HEK293 (cell line): ENCODE measurements around the gene TRAF3.
A peak's percentile ranks its signal among the peaks of the same experiment; 100 is the strongest.

Source experiments
- CTCF ChIA-PET: fragments of 350-600 bp; formaldehyde crosslinking; extraction: SDS; loops from one replicate; lab custom pipeline; 2021; ENCODE audit warnings: antibody characterized with exemption; lab: Yijun Ruan, JAX
- POLR2A ChIA-PET: fragments of 300-600 bp; formaldehyde crosslinking; extraction: SDS; loops from one replicate; lab custom pipeline; 2020; ENCODE audit warnings: antibody characterized with exemption, inconsistent platforms; lab: Yijun Ruan, JAX
- H3K27ac ChIP-seq: fragments of 200-500 bp; sonication (Bioruptor generic); 2 replicates; pipeline ENCODE4 v1.5.1; 2014; ENCODE audit warnings: low read depth, low read length, control low read depth, inconsistent platforms; ENCODE audit errors: extremely low read depth
- H3K36me3 ChIP-seq, 2 experiments: fragments of 200-500 bp in 1 of 2; sonication (Bioruptor generic) in 1 of 2; 1 replicate in 1 of 2; 2 replicates in 1 of 2; pipeline ENCODE4 v1.5.1; 2014 to 2017; ENCODE audit warnings: inconsistent platforms in 2 of 2, low read length in 2 of 2; ENCODE audit not compliant: control insufficient read depth in 2 of 2, insufficient read depth in 1 of 2
- H3K4me1 ChIP-seq: fragments of 200-500 bp; sonication (Bioruptor generic); 2 replicates; pipeline ENCODE4 v1.5.1; 2014; ENCODE audit warnings: mild to moderate bottlenecking, low read length, inconsistent platforms; ENCODE audit not compliant: control insufficient read depth, insufficient read depth
- H3K4me3 ChIP-seq: 2 replicates; pipeline ENCODE4 v1.5.1; 2011; ENCODE audit warnings: low read depth, mild to moderate bottlenecking, control low read depth, low read length, moderate library complexity
- H3K9me3 ChIP-seq: fragments of 200-500 bp; sonication (Bioruptor generic); 2 replicates; pipeline ENCODE4 v1.5.1; 2014; ENCODE audit warnings: low read depth, low read length, inconsistent platforms; ENCODE audit not compliant: control insufficient read depth, insufficient read depth
- GLIS1 ChIP-seq: fragments of 450-650 bp; formaldehyde crosslinking; IDR thresholded peaks from 2 replicates; pipeline ENCODE4 v1.5.1; 2016; ENCODE audit warnings: missing biosample characterization, missing genetic modification characterization
- MEIS1 ChIP-seq: sonication (generic); formaldehyde crosslinking; IDR thresholded peaks from 2 replicates; pipeline ENCODE4 v1.8.1; 2022; ENCODE audit warnings: missing genetic modification reagents, mild to moderate bottlenecking, borderline replicate concordance
- YY1 ChIP-seq: fragments of 450-650 bp; formaldehyde crosslinking; IDR thresholded peaks from 2 replicates; pipeline ENCODE4 v1.5.1; 2018; ENCODE audit warnings: missing biosample characterization, missing genetic modification characterization
- YY2 ChIP-seq: fragments of 450-650 bp; formaldehyde crosslinking; IDR thresholded peaks from 2 replicates; pipeline ENCODE4 v1.5.1; 2016; ENCODE audit warnings: missing biosample characterization, missing genetic modification characterization
- ZBTB20 ChIP-seq: fragments of 450-650 bp; formaldehyde crosslinking; IDR thresholded peaks from 2 replicates; pipeline ENCODE4 v1.5.1; 2016; ENCODE audit warnings: missing biosample characterization, missing genetic modification characterization
- ZIC2 ChIP-seq: fragments of 450-650 bp; formaldehyde crosslinking; IDR thresholded peaks from 2 replicates; pipeline ENCODE4 v1.5.1; 2016; ENCODE audit warnings: missing biosample characterization, missing genetic modification characterization
- ZNF18 ChIP-seq: fragments of 450-650 bp; formaldehyde crosslinking; IDR thresholded peaks from 2 replicates; pipeline ENCODE4 v1.5.1; 2016; ENCODE audit warnings: missing biosample characterization, missing genetic modification characterization
- ZNF354C ChIP-seq: fragments of 450-650 bp; formaldehyde crosslinking; IDR thresholded peaks from 2 replicates; pipeline ENCODE4 v1.5.1; 2016; ENCODE audit warnings: missing biosample characterization, missing genetic modification characterization, low read depth, borderline replicate concordance
- ZNF37A ChIP-seq: fragments of 450-650 bp; IDR thresholded peaks from 2 replicates; pipeline ENCODE4 v1.5.1; 2018; ENCODE audit warnings: missing biosample characterization, missing genetic modification characterization
- ZNF433 ChIP-seq: fragments of 450-650 bp; formaldehyde crosslinking; IDR thresholded peaks from 2 replicates; pipeline ENCODE4 v1.5.1; 2016; ENCODE audit warnings: missing biosample characterization, missing genetic modification characterization, low read depth
- ZNF48 ChIP-seq: fragments of 450-650 bp; formaldehyde crosslinking; IDR thresholded peaks from 2 replicates; pipeline ENCODE4 v1.5.1; 2016; ENCODE audit warnings: missing biosample characterization, missing genetic modification characterization
- ZNF544 ChIP-seq: fragments of 450-650 bp; formaldehyde crosslinking; IDR thresholded peaks from 2 replicates; pipeline ENCODE4 v1.5.0; 2017; ENCODE audit warnings: missing biosample characterization, missing genetic modification characterization
- ZNF555 ChIP-seq: fragments of 450-650 bp; formaldehyde crosslinking; conservative IDR thresholded peaks from 2 replicates; pipeline ENCODE4 v1.5.1; 2017; ENCODE audit warnings: missing biosample characterization, mild to moderate bottlenecking, missing genetic modification characterization, inconsistent platforms
- ZNF560 ChIP-seq: fragments of 450-650 bp; formaldehyde crosslinking; IDR thresholded peaks from 2 replicates; pipeline ENCODE4 v1.5.1; 2017; ENCODE audit warnings: missing biosample characterization, missing genetic modification characterization, borderline replicate concordance
- ZNF561 ChIP-seq: fragments of 450-650 bp; IDR thresholded peaks from 2 replicates; pipeline ENCODE4 v1.5.1; 2018; ENCODE audit warnings: missing biosample characterization, missing genetic modification characterization, borderline replicate concordance
- TF ChIP-seq, protein P1 (sequence below): fragments of 450-650 bp; formaldehyde crosslinking; optimal IDR thresholded peaks from 2 replicates; pipeline ENCODE3; 2016; ENCODE audit warnings: missing biosample characterization, mild to moderate bottlenecking, missing genetic modification characterization
- TF ChIP-seq, protein P2 (sequence below): fragments of 450-650 bp; formaldehyde crosslinking; IDR thresholded peaks from 2 replicates; pipeline ENCODE4 v1.5.1; 2016; ENCODE audit warnings: missing biosample characterization, missing genetic modification characterization
- TF ChIP-seq, protein P3 (sequence below): fragments of 450-650 bp; IDR thresholded peaks from 2 replicates; pipeline ENCODE4 v1.5.1; 2018; ENCODE audit warnings: missing biosample characterization, missing genetic modification characterization
- TF ChIP-seq, protein P4 (sequence below): fragments of 450-650 bp; formaldehyde crosslinking; IDR thresholded peaks from 2 replicates; pipeline ENCODE4 v1.5.1; 2016; ENCODE audit warnings: missing biosample characterization, missing genetic modification characterization, borderline replicate concordance

The TRAF3 gene

DNA sequence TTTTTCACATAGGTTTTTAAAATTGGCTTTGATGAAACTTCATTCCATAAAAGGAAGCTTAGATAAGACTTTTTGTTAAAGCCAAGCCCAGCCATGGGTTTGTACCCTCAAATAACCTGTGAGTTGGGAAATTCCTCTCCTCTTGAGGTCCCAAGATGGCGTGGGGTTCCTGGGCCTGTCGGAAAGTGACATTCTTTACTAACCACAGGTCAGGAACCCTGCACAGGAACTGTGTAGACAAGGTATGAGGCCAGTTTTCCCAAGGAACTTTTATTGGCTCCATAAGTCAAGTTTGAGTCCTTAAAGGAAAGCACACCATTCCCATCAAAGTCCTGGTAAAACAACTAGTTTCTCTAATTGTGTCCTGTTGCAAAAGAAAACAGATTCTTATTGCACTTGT lies 80.2 kb downstream of the TRAF3 start (continued):
- TF ChIP-seq, protein P1, sequence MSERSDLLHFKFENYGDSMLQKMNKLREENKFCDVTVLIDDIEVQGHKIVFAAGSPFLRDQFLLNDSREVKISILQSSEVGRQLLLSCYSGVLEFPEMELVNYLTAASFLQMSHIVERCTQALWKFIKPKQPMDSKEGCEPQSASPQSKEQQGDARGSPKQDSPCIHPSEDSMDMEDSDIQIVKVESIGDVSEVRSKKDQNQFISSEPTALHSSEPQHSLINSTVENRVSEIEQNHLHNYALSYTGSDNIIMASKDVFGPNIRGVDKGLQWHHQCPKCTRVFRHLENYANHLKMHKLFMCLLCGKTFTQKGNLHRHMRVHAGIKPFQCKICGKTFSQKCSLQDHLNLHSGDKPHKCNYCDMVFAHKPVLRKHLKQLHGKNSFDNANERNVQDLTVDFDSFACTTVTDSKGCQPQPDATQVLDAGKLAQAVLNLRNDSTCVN: no peak
- TF ChIP-seq ZNF544 (tag by site-specific recombination): no peak
- TF ChIP-seq, protein P2, sequence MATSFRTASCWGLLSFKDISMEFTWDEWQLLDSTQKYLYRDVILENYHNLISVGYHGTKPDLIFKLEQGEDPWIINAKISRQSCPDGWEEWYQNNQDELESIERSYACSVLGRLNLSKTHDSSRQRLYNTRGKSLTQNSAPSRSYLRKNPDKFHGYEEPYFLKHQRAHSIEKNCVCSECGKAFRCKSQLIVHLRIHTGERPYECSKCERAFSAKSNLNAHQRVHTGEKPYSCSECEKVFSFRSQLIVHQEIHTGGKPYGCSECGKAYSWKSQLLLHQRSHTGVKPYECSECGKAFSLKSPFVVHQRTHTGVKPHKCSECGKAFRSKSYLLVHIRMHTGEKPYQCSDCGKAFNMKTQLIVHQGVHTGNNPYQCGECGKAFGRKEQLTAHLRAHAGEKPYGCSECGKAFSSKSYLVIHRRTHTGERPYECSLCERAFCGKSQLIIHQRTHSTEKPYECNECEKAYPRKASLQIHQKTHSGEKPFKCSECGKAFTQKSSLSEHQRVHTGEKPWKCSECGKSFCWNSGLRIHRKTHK (tag by site-specific recombination): no peak
- no peak for TF ChIP-seq ZIC2 (tag by site-specific recombination)

- H3K4me3 ChIP-seq: no peak overlapping the region
- ChIA-PET CTCF (no interaction called here), POLR2A (no interaction called here)
- TF ChIP-seq, protein P3, sequence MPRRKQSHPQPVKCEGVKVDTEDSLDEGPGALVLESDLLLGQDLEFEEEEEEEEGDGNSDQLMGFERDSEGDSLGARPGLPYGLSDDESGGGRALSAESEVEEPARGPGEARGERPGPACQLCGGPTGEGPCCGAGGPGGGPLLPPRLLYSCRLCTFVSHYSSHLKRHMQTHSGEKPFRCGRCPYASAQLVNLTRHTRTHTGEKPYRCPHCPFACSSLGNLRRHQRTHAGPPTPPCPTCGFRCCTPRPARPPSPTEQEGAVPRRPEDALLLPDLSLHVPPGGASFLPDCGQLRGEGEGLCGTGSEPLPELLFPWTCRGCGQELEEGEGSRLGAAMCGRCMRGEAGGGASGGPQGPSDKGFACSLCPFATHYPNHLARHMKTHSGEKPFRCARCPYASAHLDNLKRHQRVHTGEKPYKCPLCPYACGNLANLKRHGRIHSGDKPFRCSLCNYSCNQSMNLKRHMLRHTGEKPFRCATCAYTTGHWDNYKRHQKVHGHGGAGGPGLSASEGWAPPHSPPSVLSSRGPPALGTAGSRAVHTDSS (tag by site-specific recombination): no peak
- TF ChIP-seq ZNF560 (tag by site-specific recombination) (no peak), ZNF18 (no peak), ZNF48 (tag by site-specific recombination) (no peak), YY2 (tag by site-specific recombination) (no peak), MEIS1 (CRISPR knock-in tag) (no peak), GLIS1 (tag by site-specific recombination) (peak; percentile 51)
- TF ChIP-seq, protein P4, sequence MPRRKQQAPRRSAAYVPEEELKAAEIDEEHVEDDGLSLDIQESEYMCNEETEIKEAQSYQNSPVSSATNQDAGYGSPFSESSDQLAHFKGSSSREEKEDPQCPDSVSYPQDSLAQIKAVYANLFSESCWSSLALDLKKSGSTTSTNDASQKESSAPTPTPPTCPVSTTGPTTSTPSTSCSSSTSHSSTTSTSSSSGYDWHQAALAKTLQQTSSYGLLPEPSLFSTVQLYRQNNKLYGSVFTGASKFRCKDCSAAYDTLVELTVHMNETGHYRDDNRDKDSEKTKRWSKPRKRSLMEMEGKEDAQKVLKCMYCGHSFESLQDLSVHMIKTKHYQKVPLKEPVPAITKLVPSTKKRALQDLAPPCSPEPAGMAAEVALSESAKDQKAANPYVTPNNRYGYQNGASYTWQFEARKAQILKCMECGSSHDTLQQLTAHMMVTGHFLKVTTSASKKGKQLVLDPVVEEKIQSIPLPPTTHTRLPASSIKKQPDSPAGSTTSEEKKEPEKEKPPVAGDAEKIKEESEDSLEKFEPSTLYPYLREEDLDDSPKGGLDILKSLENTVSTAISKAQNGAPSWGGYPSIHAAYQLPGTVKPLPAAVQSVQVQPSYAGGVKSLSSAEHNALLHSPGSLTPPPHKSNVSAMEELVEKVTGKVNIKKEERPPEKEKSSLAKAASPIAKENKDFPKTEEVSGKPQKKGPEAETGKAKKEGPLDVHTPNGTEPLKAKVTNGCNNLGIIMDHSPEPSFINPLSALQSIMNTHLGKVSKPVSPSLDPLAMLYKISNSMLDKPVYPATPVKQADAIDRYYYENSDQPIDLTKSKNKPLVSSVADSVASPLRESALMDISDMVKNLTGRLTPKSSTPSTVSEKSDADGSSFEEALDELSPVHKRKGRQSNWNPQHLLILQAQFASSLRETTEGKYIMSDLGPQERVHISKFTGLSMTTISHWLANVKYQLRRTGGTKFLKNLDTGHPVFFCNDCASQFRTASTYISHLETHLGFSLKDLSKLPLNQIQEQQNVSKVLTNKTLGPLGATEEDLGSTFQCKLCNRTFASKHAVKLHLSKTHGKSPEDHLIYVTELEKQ (tag by site-specific recombination): no peak
- H3K4me1 ChIP-seq: no peaks in the 10 kb centered on the region
- H3K36me3 ChIP-seq: peaks cover 3 to 10% of the 10 kb centered on the region in 2 experiments; a peak in 2 of 3 replicates
- H3K9me3 ChIP-seq: no peaks in the 10 kb centered on the region
- no peak overlapping the region for H3K27ac ChIP-seq
These were observed 82.7 kb downstream of the TRAF3 start for GRCh38 chr14:102859911-102860310.

DNA sequence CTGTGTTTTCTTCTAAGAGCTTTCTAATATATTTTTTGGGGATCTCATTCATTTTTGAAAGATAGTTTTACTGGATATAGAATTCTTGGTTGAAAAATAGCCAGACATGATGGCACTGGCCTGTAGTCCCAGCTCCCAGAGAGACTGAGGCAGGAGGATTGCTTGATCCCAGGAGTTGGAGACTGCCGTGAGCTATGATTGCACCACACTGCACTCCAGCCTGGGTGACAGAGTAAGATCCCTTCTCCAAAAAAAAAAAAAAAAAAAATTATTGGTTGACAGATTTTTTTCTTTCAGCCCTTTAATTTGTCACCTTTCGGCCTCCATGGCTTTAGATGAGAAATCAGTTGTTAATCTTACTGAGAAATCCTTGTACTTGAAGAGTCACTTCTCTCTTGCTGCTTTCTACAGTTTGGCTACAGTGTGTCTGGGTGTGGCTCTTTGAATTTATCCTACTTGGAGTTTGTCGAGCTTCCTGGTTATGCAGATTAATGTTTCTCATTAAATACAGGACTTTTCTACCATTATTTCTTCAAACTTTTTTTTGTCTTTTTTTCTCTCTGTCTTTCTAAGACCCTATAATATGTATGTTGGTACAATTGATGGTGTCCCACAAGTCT lies 85.0 kb downstream of the TRAF3 start:
- H3K4me3 ChIP-seq: no peak overlapping the region
- H3K9me3 ChIP-seq: no peaks in the 10 kb centered on the region
- no peak overlapping the region for H3K27ac ChIP-seq
- POLR2A ChIA-PET: no interaction called here
- H3K4me1 ChIP-seq: no peaks in the 10 kb centered on the region
- peaks cover 3 to 10% of the 10 kb centered on the region in 2 experiments; a peak in 2 of 3 replicates for H3K36me3 ChIP-seq
- CTCF ChIA-PET: interaction anchor here (0.6 kb wide), 1 partner anchor 46 kb away, joined by 3 read pairs; no protein-coding TSS in a partner anchor
- TF ChIP-seq ZNF354C (tag by site-specific recombination): no peak
- TF ChIP-seq YY1 (tag by site-specific recombination): no peak
- TF ChIP-seq, protein P2 (tag by site-specific recombination): no peak
- no peak for TF ChIP-seq ZNF37A (tag by site-specific recombination)
- no peak for TF ChIP-seq ZNF555
- no peak for TF ChIP-seq ZNF561 (tag by site-specific recombination)
- no peak for TF ChIP-seq ZBTB20
- TF ChIP-seq ZNF433 (tag by site-specific recombination): no peak
